ENCODE results near the gene GDF10.

GDF10 gene

DNA sequence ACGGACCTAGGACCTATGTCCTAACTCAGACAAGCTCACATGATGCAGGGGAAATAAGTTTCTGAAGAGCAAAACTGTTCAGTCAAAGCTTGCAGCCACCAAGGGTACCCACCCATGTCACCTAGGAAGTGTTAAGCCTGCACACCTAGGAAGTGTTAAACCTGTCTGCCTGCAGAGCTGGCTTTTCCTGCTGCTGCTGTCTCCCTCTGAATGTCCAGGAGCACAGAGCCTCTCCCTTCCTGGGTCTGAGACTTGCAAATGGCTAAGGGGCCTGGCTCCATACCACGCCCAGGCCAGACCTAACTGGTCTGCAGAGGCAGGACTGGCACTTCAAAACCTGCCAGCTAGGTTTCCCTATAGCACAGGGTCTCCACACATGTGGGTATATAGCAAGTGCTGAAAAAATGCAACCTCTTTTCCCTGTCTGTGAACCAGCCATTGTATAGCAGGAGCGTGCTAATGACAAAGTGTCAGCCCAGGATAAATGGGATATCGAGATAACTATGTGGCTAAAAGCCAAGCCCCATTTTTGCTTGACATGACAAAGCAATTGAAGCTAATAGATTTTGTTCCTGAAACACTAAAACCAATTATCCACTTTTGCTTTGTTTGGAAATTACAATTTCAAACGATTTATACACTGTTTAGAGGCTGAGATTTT is 23.8 kb downstream of the GDF10 start:
- H3K27me3 ChIP-seq (ENCODE audit: insufficient read depth, low read length, poor library complexity, severe bottlenecking), result no peaks in the 10 kb centered on the region

DNA sequence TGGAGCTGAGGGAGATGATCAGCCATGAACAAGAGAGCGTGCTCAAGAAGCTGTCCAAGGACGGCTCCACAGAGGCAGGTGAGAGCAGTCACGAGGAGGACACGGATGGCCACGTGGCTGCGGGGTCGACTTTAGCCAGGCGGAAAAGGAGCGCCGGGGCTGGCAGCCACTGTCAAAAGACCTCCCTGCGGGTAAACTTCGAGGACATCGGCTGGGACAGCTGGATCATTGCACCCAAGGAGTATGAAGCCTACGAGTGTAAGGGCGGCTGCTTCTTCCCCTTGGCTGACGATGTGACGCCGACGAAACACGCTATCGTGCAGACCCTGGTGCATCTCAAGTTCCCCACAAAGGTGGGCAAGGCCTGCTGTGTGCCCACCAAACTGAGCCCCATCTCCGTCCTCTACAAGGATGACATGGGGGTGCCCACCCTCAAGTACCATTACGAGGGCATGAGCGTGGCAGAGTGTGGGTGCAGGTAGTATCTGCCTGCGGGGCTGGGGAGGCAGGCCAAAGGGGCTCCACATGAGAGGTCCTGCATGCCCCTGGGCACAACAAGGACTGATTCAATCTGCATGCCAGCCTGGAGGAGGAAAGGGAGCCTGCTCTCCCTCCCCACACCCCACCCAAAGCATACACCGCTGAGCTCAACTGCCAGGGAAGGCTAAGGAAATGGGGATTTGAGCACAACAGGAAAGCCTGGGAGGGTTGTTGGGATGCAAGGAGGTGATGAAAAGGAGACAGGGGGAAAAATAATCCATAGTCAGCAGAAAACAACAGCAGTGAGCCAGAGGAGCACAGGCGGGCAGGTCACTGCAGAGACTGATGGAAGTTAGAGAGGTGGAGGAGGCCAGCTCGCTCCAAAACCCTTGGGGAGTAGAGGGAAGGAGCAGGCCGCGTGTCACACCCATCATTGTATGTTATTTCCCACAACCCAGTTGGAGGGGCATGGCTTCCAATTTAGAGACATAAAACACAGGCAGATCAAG is 25.6 kb downstream of the GDF10 start:
- H3F3A ChIP-seq (ENCODE audit: low read depth), result no peaks in the 10 kb centered on the region
- no peak overlapping the region for H3K4me3 ChIP-seq (ENCODE audit: low read length, poor library complexity, severe bottlenecking)
- no peaks in the 10 kb centered on the region for H3K9me2 ChIP-seq (replicated peaks; ENCODE audit: low read depth, low read length)
- TF ChIP-seq CTCF (conservative IDR thresholded peaks at IDR 0.05; ENCODE audit: low read length) (no peak), EZH2phosphoT487 (IDR thresholded peaks at IDR 0.05; ENCODE audit: borderline replicate concordance) (no peak)
- no peaks in the 10 kb centered on the region for H3K9me3 ChIP-seq (ENCODE audit: insufficient read depth, low read depth, low read length)
- no peaks in the 10 kb centered on the region for H4K20me1 ChIP-seq (ENCODE audit: insufficient read depth, low read length, poor library complexity, severe bottlenecking)
- no peak overlapping the region for H3K4me2 ChIP-seq (ENCODE audit: low read depth, low read length, poor library complexity, severe bottlenecking)
- no peaks in the 10 kb centered on the region for H3K79me2 ChIP-seq (ENCODE audit: insufficient read depth, low read length)
- no peaks in the 10 kb centered on the region for H3K4me1 ChIP-seq (ENCODE audit: insufficient read depth, low read length, poor library complexity, severe bottlenecking)
- no peaks in the 10 kb centered on the region for H3K36me3 ChIP-seq (ENCODE audit: insufficient read depth, low read length)
- H3K27me3 ChIP-seq (ENCODE audit: insufficient read depth, low read length, poor library complexity, severe bottlenecking), result no peaks in the 10 kb centered on the region
- no peak overlapping the region for H3K9ac ChIP-seq (ENCODE audit: low read depth, low read length, poor library complexity, severe bottlenecking)
- no peak overlapping the region for H2AFZ ChIP-seq (ENCODE audit: low read length)

More for the DNA sequence above, 23.8 kb downstream of the GDF10 start:
- TF ChIP-seq CTCF (conservative IDR thresholded peaks at IDR 0.05; ENCODE audit: low read length) (no peak), EZH2phosphoT487 (IDR thresholded peaks at IDR 0.05; ENCODE audit: borderline replicate concordance) (no peak)
- H3K9ac ChIP-seq (ENCODE audit: low read depth, low read length, poor library complexity, severe bottlenecking), result no peak overlapping the region
- no peaks in the 10 kb centered on the region for H4K20me1 ChIP-seq (ENCODE audit: insufficient read depth, low read length, poor library complexity, severe bottlenecking)
- no peaks in the 10 kb centered on the region for H3K36me3 ChIP-seq (ENCODE audit: insufficient read depth, low read length)
- no peaks in the 10 kb centered on the region for H3K79me2 ChIP-seq (ENCODE audit: insufficient read depth, low read length)
- H3K4me2 ChIP-seq (ENCODE audit: low read depth, low read length, poor library complexity, severe bottlenecking), result no peak overlapping the region
- no peak overlapping the region for H3K4me3 ChIP-seq (ENCODE audit: low read length, poor library complexity, severe bottlenecking)
- H3K4me1 ChIP-seq (ENCODE audit: insufficient read depth, low read length, poor library complexity, severe bottlenecking), result no peaks in the 10 kb centered on the region
- no peaks in the 10 kb centered on the region for H3K9me3 ChIP-seq (ENCODE audit: insufficient read depth, low read depth, low read length)
- no peaks in the 10 kb centered on the region for H3K9me2 ChIP-seq (replicated peaks; ENCODE audit: low read depth, low read length)
- H3F3A ChIP-seq (ENCODE audit: low read depth), result no peaks in the 10 kb centered on the region
- no peak overlapping the region for H2AFZ ChIP-seq (ENCODE audit: low read length)

GRCh38 chr10:47326306-47326926 is 26.4 kb downstream of the GDF10 start:
- Histone ChIP-seq H2AFZ (ENCODE audit: low read length) (no peak overlapping the region), H3K9me3 (ENCODE audit: insufficient read depth, low read depth, low read length) (no peaks in the 10 kb centered on the region), H4K20me1 (ENCODE audit: insufficient read depth, low read length, poor library complexity, severe bottlenecking) (no peaks in the 10 kb centered on the region), H3K4me3 (ENCODE audit: low read length, poor library complexity, severe bottlenecking) (no peak overlapping the region), H3F3A (ENCODE audit: low read depth) (no peaks in the 10 kb centered on the region), H3K4me1 (ENCODE audit: insufficient read depth, low read length, poor library complexity, severe bottlenecking) (no peaks in the 10 kb centered on the region), H3K9ac (ENCODE audit: low read depth, low read length, poor library complexity, severe bottlenecking) (no peak overlapping the region), H3K36me3 (ENCODE audit: insufficient read depth, low read length) (no peaks in the 10 kb centered on the region), H3K79me2 (ENCODE audit: insufficient read depth, low read length) (no peaks in the 10 kb centered on the region), H3K4me2 (ENCODE audit: low read depth, low read length, poor library complexity, severe bottlenecking) (no peak overlapping the region), H3K27me3 (ENCODE audit: insufficient read depth, low read length, poor library complexity, severe bottlenecking) (no peaks in the 10 kb centered on the region), H3K9me2 (replicated peaks; ENCODE audit: low read depth, low read length) (no peaks in the 10 kb centered on the region)
- TF ChIP-seq EZH2phosphoT487 (IDR thresholded peaks at IDR 0.05; ENCODE audit: borderline replicate concordance) (no peak), CTCF (conservative IDR thresholded peaks at IDR 0.05; ENCODE audit: low read length) (no peak)
